ENCODE results near the gene PRCD. TPM values are rescaled to one million over a fixed set of nuclear protein-coding genes. Genes with fewer than 3 reads are reported as not detected.

The PRCD gene
- total and polyA plus RNA-seq, 2 experiments from 2014 or later = 0.43 to 3.4 TPM

DNA sequence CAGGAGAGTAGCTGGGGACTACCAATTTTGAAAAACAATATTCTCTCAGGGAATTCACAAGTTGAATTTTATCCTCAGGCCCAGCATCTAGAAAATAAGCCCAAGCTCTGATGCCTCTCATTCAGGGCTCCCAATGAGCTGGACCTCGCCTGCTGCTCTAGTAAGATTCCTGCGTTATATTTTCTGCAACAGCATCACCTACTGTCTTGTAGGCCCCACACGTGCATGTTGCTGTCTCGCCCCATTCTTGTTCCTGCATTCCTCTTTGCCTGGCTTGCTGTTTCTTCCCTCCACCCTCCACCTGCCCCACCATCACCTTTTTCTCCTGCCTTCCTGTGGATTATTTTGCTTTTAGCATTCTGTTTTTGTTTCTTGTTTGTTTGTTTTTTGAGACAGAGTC lies 54.1 kb downstream of the PRCD start:
- no peak for DNase-seq
- Histone ChIP-seq H3K4me1 (ENCODE audit: insufficient read depth) (no peaks in the 10 kb centered on the region), H3K4me2 (ENCODE audit: unreplicated experiment) (no peak overlapping the region), H3K9me2 (ENCODE audit: insufficient read depth) (no peaks in the 10 kb centered on the region), H3K27ac (no peak overlapping the region), H2AFZ (no peak overlapping the region), H3K9ac (no peak overlapping the region), H3K27me3 (replicated peaks; ENCODE audit: insufficient read depth) (no peaks in the 10 kb centered on the region), H3K36me3 (ENCODE audit: low read depth) (no peaks in the 10 kb centered on the region), H4K20me1 (ENCODE audit: insufficient read depth) (no peaks in the 10 kb centered on the region), H3F3A (ENCODE audit: insufficient read depth) (no peaks in the 10 kb centered on the region), H3K79me2 (ENCODE audit: insufficient read depth) (no peaks in the 10 kb centered on the region), H3K9me3 (ENCODE audit: low read depth) (no peaks in the 10 kb centered on the region), H3K4me3 (no peak overlapping the region)
- in situ Hi-C loops (cut with MboI) = loop anchor here (25.0 kb wide), 1 partner anchor 107 kb away; no protein-coding TSS in a partner anchor
- TF ChIP-seq EZH2phosphoT487 (IDR thresholded peaks at IDR 0.05; ENCODE audit: insufficient read depth, low read depth) = no peak
- TF ChIP-seq EZH2 (IDR thresholded peaks at IDR 0.05; ENCODE audit: insufficient read depth, poor library complexity, severe bottlenecking) = no peak
- 86 to 89% methylated on average over 4 of the region's 4 CpGs for WGBS, 2 experiments (ENCODE audit: low coverage in 1 of 2, low lambda C conversion rate in 2 of 2, missing lambda C conversion rate in 2 of 2)

DNA sequence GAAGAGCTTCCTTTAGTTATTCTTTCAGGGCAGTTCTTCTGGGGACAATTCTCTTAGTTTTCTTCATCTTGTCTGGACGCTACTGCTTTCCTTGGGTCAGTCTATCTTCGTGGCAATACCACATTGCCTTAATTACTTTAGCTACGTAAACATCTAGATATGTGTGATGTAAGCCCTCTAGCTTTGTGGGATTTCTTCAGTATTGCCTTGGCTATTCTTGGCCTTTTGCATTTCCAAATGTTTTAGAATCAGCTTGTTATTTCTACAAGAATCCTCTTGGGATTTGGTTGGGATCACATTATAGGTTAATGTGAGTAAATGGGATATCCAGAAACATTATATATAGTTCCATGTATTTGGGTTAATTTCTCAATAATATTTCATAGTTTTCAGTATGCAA lies 54.8 kb downstream of the PRCD start:
- WGBS, 2 experiments (ENCODE audit: low coverage in 1 of 2, low lambda C conversion rate in 2 of 2, missing lambda C conversion rate in 2 of 2) = 74% methylated on average over 3 of the region's 3 CpGs
- Histone ChIP-seq H3K9me3 (ENCODE audit: low read depth) (no peaks in the 10 kb centered on the region), H3K4me2 (ENCODE audit: unreplicated experiment) (no peak overlapping the region), H3F3A (ENCODE audit: insufficient read depth) (no peaks in the 10 kb centered on the region), H3K9ac (no peak overlapping the region), H4K20me1 (ENCODE audit: insufficient read depth) (no peaks in the 10 kb centered on the region), H3K27me3 (replicated peaks; ENCODE audit: insufficient read depth) (no peaks in the 10 kb centered on the region), H3K4me3 (no peak overlapping the region), H3K27ac (no peak overlapping the region), H3K36me3 (ENCODE audit: low read depth) (no peaks in the 10 kb centered on the region), H3K4me1 (ENCODE audit: insufficient read depth) (no peaks in the 10 kb centered on the region), H3K79me2 (ENCODE audit: insufficient read depth) (no peaks in the 10 kb centered on the region), H2AFZ (no peak overlapping the region), H3K9me2 (ENCODE audit: insufficient read depth) (no peaks in the 10 kb centered on the region)
- in situ Hi-C loops (cut with MboI) = loop anchor here (25.0 kb wide), 1 partner anchor 107 kb away; no protein-coding TSS in a partner anchor
- no peak for DNase-seq
- TF ChIP-seq EZH2 (IDR thresholded peaks at IDR 0.05; ENCODE audit: insufficient read depth, poor library complexity, severe bottlenecking) = no peak
- TF ChIP-seq EZH2phosphoT487 (IDR thresholded peaks at IDR 0.05; ENCODE audit: insufficient read depth, low read depth) = no peak

Small RNAs within 50 kb of the gene (small RNA-seq; reads per million reads assigned to genes)
- gene SNORD1A (ENCODE audit: low read depth, low replicate concordance) (not detected), gene SNORD1B (ENCODE audit: low read depth, low replicate concordance) (12.9 reads per million, percentile 86 among the genes with 10 or more reads in this experiment)

Other genes with a start within 250 kb of the PRCD start
- gene QRICH2, start 231.8 kb upstream of the PRCD start, total RNA-seq (2014; rRNA removed; shearing (Covaris generic)) = 3.7 and 4.0 TPM in 2 replicates
- 1.3 and 1.5 TPM in 2 replicates for gene QRICH2, start 231.8 kb upstream of the PRCD start, polyA plus RNA-seq (2016; fragmentation: Nextera tagmentation; extraction: Ambion mirVana)
- 44.5 and 53.2 TPM in 2 replicates for gene PRPSAP1, start 186.1 kb upstream of the PRCD start, total RNA-seq (2014; rRNA removed; shearing (Covaris generic))
- gene PRPSAP1, start 186.1 kb upstream of the PRCD start, polyA plus RNA-seq (2016; fragmentation: Nextera tagmentation; extraction: Ambion mirVana) = 55.1 and 56.5 TPM in 2 replicates
- gene SPHK1, start 155.4 kb upstream of the PRCD start, total RNA-seq (2014; rRNA removed; shearing (Covaris generic)) = 112 and 113 TPM in 2 replicates
- gene SPHK1, start 155.4 kb upstream of the PRCD start, polyA plus RNA-seq (2016; fragmentation: Nextera tagmentation; extraction: Ambion mirVana) = 69.2 and 72.3 TPM in 2 replicates
- gene UBE2O, start 86.9 kb upstream of the PRCD start, total RNA-seq (2014; rRNA removed; shearing (Covaris generic)) = 17.2 TPM in 2 replicates
- gene UBE2O, start 86.9 kb upstream of the PRCD start, polyA plus RNA-seq (2016; fragmentation: Nextera tagmentation; extraction: Ambion mirVana) = 7.1 and 7.2 TPM in 2 replicates
- gene AANAT, start 72.4 kb upstream of the PRCD start, total RNA-seq (2014; rRNA removed; shearing (Covaris generic)) = not detected in 2 replicates
- gene AANAT, start 72.4 kb upstream of the PRCD start, polyA plus RNA-seq (2016; fragmentation: Nextera tagmentation; extraction: Ambion mirVana) = 0.72 TPM in 1 of 2 replicates, not detected in the other
- gene RHBDF2, start 38.6 kb upstream of the PRCD start, total RNA-seq (2014; rRNA removed; shearing (Covaris generic)) = 8.9 and 10.0 TPM in 2 replicates
- 12.7 and 12.9 TPM in 2 replicates for gene RHBDF2, start 38.6 kb upstream of the PRCD start, polyA plus RNA-seq (2016; fragmentation: Nextera tagmentation; extraction: Ambion mirVana)
- gene CYGB, start 2.3 kb upstream of the PRCD start, total RNA-seq (2014; rRNA removed; shearing (Covaris generic)) = 6.3 and 8.3 TPM in 2 replicates
- 1.1 and 1.6 TPM in 2 replicates for gene CYGB, start 2.3 kb upstream of the PRCD start, polyA plus RNA-seq (2016; fragmentation: Nextera tagmentation; extraction: Ambion mirVana)
- 0.65 and 1.4 TPM in 2 replicates for gene ST6GALNAC2, start 45.8 kb downstream of the PRCD start, total RNA-seq (2014; rRNA removed; shearing (Covaris generic))
- gene ST6GALNAC2, start 45.8 kb downstream of the PRCD start, polyA plus RNA-seq (2016; fragmentation: Nextera tagmentation; extraction: Ambion mirVana) = 0.96 and 1.0 TPM in 2 replicates
- gene ST6GALNAC1, start 103.7 kb downstream of the PRCD start, total RNA-seq (2014; rRNA removed; shearing (Covaris generic)) = not detected in 2 replicates
- gene ST6GALNAC1, start 103.7 kb downstream of the PRCD start, polyA plus RNA-seq (2016; fragmentation: Nextera tagmentation; extraction: Ambion mirVana) = not detected in 2 replicates
- 483 and 625 TPM in 2 replicates for gene MXRA7, start 170.9 kb downstream of the PRCD start, total RNA-seq (2014; rRNA removed; shearing (Covaris generic))
- 46.8 and 48.0 TPM in 2 replicates for gene MXRA7, start 170.9 kb downstream of the PRCD start, polyA plus RNA-seq (2016; fragmentation: Nextera tagmentation; extraction: Ambion mirVana)
- 19.0 and 33.3 TPM in 2 replicates for gene JMJD6, start 186.6 kb downstream of the PRCD start, total RNA-seq (2014; rRNA removed; shearing (Covaris generic))
- 40.0 and 41.5 TPM in 2 replicates for gene JMJD6, start 186.6 kb downstream of the PRCD start, polyA plus RNA-seq (2016; fragmentation: Nextera tagmentation; extraction: Ambion mirVana)
- gene METTL23, start 186.8 kb downstream of the PRCD start, total RNA-seq (2014; rRNA removed; shearing (Covaris generic)) = 22.5 and 35.6 TPM in 2 replicates
- gene METTL23, start 186.8 kb downstream of the PRCD start, polyA plus RNA-seq (2016; fragmentation: Nextera tagmentation; extraction: Ambion mirVana) = 49.9 and 54.8 TPM in 2 replicates
- gene SRSF2, start 197.3 kb downstream of the PRCD start, total RNA-seq (2014; rRNA removed; shearing (Covaris generic)) = 147 and 165 TPM in 2 replicates
- 116 and 123 TPM in 2 replicates for gene SRSF2, start 197.3 kb downstream of the PRCD start, polyA plus RNA-seq (2016; fragmentation: Nextera tagmentation; extraction: Ambion mirVana)
- 29.8 and 30.6 TPM in 2 replicates for gene MFSD11, start 198.1 kb downstream of the PRCD start, total RNA-seq (2014; rRNA removed; shearing (Covaris generic))
- gene MFSD11, start 198.1 kb downstream of the PRCD start, polyA plus RNA-seq (2016; fragmentation: Nextera tagmentation; extraction: Ambion mirVana) = 24.2 TPM in 2 replicates

Measured in GM23248 (cell line).